Erythroblast (primary cell): ENCODE results near the gene ACAD10.
"Not testable (repeated sequence)": the region's sequence is repeated elsewhere in the genome, so short reads cannot be mapped to it uniquely, and the experiment has no call there.

Experiments used
- DNase-seq, 2 experiments: peaks; one replicate each; lab custom pipeline; 2025; lab: John Stamatoyannopoulos, UW
- GATA1 ChIP-seq: IDR thresholded peaks from 2 replicates; pipeline ENCODE4 v1.6.1; 2011; ENCODE audit warnings: low read depth, mild to moderate bottlenecking, control low read depth, low read length, moderate library complexity
- POLR2A ChIP-seq: IDR thresholded peaks from 2 replicates; pipeline ENCODE4 v1.6.1; 2011; ENCODE audit warnings: mild to moderate bottlenecking, low read length

The ACAD10 gene

DNA sequence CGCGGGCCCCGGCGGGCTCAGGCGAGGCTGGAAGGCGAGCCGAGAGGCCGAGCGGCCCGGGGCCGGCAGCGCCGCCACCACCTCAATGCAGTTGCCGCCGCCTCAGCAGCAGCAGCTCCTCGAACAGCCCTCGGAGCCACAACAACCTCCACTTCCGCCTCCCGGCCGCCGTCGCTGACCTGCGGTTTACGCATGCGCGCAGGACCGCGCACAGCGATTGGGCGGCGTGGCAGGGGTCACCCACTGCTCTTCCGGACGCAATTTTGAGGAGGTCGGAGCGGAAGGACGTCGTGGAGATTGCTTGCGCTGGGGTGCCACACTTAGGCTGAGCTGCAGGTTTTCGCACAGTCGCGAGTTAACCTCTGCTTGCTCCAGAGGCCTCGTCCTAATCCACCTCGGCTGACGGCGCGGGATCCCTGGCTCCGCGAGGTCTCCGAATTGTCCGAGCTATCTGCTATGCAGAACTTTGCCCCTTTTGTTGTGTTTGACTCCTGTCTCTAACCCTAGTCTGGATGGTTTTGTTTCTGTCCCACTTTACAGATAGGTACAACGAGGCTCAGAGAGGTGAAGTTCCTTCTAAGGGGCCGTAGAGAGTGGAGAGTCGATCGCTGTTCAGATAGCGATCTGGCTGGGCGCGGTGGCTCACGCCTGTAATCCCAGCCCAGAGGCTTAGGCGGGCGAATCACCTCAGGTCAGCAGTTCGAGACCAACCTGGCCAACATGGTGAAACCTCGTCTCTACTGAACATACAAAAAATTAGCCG, at the start of gene ACAD10, which contains the start of gene BRAP:
Gene ACAD10, plus strand, starts transcription at position 243 of the 763 bp plus-strand sequence. CDS start 6,657 bp downstream, outside the sequence.
Gene BRAP, minus strand, starts transcription at position 146 of the 763 bp plus-strand sequence. CDS start 164 bp downstream, outside the sequence.
- TF ChIP-seq GATA1 (no peak), POLR2A (peak; percentile 99)
- peak; percentile 97 for DNase-seq

DNA sequence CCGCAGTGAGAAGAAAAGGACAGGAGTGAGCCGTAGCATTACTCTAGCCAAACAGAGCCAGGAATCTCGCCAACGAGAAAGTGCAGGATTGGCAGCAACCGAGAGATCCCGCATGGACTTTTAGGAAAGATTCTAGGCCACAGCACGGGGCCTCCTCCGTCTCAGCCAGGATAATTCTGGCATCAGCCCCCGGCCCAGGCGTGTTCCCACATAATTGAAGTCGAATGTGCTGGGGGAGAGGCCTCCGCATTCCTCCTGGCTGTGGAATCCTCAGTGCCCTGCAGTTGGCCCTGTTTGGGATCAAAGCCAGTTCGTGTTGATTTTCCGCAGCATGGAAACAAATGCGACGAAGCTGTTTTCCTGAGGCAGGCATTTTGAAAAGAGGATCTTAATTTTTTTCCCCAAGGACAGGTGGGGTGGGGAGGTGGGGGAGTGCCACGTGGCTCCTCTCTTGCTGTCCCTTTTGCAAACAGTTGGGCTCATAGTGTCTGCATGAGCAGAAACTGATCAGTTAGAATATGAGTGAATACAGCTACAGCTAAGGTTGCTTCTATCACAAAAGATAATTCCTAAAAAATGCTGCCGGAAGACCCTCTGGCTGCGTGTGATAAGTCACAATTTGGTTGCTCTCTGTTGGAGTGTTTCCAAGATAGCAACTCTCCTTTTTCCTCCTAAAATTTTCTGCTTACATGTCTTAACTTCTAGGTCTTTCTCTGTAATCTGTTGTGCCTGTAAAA, 49.5 kb upstream of the ACAD10 start:
- peak; percentile 79 to 93 for DNase-seq
- TF ChIP-seq GATA1: no peak
- no peak for TF ChIP-seq POLR2A

DNA sequence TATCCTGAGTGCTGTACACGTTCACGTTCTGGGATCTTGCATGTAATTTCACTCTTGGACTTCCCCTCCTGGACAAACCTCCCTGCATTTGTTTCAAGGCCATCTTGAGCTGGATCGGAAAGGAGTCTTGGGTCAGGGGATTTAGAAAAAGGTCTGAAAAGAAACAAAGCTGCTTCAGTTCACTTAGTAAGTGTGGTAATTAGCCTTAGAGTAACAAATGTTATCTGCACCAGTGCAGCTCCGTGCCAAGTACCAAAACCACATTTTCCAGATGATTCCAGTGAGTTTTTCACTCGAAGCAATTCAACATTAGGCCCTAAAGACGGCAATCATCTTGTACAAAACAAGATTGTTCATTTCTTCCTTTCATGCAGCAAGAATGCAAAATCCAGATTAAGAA, 47.3 kb upstream of the ACAD10 start:
- TF ChIP-seq GATA1 (no peak), POLR2A (no peak)
- DNase-seq: no peak

DNA sequence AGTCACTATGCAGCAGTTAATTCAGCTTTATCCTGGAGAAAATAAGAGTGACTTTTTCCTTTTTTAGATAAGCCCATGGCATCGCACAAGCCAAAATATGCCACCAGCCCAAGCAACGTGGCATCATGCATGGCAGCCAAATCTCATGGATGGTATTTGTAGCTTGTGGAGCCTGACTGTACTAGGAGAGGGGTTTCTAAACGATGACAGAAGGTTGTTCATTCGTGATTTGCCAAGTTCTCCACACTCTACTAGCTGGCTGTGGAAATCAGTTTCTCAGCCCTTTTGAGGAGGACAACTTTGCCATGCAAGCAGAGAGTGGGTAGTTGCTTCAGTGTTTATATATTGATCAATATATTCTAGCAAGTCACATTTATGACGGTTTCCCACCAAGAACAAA, 45.3 kb upstream of the ACAD10 start:
- no peak for DNase-seq
- TF ChIP-seq POLR2A: no peak
- TF ChIP-seq GATA1: no peak

DNA sequence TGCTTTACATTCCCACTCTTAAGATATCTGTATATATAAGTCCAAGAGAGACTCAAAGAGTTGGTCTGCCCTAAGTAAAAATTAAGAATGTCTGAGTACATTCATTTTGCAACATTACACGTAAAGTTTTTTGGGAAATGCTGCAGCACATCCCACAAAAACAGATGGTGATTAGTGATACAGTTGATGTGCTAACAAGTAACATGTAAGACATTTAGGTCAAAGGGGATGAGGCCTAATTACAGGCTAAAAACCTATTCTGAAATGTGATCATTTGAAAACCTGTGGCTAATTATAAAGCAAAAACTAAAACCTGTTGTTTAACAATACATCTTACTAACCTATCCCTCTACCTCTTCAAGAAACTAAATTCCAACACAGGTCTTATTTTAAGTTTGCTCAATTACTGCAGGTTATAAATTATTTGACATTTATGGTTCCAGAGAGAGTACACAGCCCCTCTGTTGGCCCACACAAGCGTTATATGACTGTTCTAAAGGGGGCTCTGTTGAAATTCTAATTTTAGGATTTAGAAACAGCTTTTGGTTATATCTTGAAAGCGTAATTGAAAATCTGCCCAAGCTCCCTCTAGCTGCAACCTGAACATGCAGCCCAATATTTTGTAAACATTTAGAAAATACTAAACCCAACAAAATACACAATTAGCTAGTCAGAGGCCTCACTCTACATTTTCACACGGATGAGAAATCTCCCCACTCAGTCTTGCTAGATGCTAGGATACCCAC, 43.0 kb upstream of the ACAD10 start:
- TF ChIP-seq POLR2A (no peak), GATA1 (no peak)
- DNase-seq: peak; percentile 19 to 35

DNA sequence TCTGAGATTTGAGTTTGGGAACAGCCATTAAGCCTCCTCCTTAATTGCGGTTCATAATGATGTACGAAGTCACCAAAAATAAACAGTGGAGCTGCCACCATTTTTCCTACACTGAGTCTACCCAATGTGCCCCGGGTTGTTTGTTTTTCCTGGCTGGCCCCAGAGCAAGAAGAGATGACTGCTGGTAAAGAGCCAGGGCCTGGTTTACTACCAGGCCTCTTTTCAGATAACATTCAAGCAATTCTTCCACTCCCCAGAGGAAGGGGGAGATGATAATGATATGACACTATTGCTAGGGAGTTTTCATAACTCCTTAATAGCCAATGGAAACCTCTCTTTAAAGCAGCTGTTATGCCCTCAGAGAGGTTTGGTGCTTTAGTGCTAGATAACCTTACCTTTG, 42.4 kb upstream of the ACAD10 start:
- TF ChIP-seq GATA1 (no peak), POLR2A (no peak)
- DNase-seq: peak; percentile 50 to 63

DNA sequence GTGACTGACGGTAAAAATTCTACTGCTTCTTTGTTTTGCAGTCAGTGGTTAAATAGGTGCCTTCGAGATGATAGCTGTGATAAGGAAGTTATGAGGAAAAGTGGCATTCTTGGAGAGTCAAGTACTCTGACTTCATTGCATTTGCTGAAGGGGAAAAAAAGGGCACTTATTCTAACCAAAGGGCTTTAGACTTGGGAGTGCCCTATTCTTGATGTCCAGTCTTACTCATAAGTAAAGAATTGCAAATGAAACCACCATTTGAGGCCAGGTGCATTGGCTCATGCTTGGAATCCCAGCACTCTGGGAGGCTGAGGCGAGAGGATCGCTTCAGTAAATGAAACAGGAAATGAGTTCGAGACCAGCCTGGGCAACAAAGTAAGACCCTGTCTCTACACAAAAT, 40.4 kb upstream of the ACAD10 start:
- DNase-seq: no peak
- no peak for TF ChIP-seq GATA1
- TF ChIP-seq POLR2A: no peak

DNA sequence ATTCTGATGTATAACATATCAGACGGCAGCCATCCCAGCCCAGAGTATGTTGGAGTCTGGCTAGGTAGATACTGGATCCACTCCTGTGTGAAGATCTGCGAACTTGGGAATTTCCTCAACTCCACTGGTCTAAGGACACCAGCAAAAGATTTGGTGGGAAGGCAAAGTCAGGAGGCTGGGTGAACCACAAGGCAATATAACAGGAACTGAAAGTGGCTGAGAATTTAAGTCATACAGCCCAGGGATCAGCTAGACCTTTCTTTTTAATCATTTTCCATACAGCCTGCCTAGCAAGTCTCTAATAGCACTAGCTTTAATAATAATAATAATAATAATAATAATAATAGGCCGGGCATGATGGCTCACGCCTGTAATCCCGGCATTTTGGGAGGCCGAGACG, 34.9 kb upstream of the ACAD10 start:
- no peak for TF ChIP-seq POLR2A
- TF ChIP-seq GATA1: no peak
- DNase-seq: no peak

DNA sequence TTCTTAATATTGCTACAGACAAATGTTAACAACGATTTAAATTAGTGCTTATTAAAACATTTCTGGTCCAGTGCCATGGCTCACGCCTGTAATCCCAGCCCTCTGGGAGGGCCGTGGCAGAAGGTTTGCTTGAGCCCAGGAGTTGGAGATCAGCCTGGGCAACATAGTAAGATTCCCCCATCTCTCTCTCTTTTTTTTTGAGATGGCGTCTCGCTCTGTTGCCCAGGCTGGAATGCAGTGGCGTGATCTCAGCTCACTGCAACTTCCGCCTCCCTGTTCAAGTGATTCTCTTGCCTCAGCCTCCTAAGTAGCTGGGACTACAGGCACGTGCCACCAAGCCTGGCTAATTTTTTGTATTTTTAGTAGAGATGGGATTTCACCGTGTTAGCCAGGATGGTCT, 33.3 kb upstream of the ACAD10 start:
- not testable (repeated sequence) for DNase-seq

DNA sequence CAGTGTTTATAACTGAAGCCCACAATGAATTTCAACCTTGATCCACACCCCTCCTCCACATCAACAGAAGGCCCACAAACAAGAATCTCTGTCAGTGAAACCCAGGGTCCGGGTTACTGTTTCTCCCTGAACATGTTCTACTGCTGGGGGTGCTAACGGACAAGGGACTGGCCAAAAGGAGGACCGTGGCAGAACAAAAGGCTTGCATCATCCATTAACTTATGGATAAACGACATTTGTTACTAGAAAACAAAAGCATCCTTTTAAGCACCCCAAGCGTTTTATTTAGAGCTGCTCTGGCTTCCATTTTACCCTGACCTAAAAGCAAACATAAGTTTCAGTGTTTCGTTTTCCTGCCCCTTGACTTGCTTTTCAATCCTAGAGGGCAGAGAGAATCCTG, 32.3 kb upstream of the ACAD10 start:
- DNase-seq: no peak
- no peak for TF ChIP-seq GATA1
- no peak for TF ChIP-seq POLR2A

DNA sequence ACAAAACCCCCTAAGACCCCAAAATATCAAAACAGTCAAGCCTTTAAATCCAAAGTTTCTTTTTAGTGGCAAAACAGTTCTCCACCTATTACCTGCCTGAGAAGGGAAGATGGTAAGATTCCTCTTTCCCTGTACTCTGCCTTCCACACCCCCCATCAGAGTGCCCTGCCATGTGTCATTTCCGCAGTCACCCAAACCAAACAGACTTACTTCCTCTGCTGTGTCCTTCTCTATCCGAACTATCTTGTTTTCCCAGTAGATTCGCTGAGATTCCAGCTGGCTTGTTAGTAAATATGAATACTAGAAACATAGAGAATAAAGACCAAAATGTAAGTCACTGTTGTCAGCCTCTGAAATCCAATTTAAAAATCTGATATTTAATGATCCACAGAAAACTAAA, 30.5 kb upstream of the ACAD10 start:
- TF ChIP-seq POLR2A (no peak), GATA1 (no peak)
- DNase-seq: no peak

DNA sequence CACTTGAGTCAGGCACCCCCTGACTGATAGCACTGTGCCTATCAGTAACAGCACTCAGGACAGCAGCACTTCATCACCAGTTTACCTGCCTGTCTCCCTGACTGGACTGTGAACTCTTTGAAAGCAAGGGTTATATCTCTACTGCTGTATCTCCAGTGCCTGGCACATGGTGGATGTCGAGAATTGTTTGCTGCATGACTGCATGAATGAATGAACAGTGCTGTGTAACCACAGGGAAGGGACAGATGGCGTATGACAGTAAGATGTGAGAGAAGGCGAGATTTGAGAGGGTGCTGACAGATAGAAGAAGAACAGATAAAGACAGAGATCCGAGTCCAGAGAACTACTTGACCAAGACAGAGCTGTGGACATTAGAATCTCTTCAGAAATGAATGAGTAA, 29.8 kb upstream of the ACAD10 start:
- TF ChIP-seq GATA1: no peak
- no peak for TF ChIP-seq POLR2A
- DNase-seq: no peak

DNA sequence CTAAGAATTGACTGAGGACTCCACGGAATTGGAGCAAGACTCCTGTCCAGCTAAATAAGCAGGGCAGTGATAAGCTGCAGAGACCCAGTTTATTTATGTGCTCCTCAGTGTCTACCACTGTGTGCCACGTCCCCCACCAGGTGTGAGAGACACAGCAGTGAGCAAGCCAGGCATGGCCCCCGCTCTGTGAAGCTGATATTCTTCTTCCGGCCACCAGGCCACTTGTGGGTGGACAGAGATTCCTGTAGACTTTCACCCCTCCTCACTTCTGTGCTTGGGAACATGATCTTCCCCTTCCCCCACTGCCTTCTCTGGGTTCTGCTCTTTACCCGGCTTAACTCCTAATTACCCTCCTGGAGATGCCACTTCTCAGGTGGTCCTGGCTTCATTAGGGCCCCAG, 21.4 kb upstream of the ACAD10 start:
- TF ChIP-seq POLR2A (no peak), GATA1 (no peak)

DNA sequence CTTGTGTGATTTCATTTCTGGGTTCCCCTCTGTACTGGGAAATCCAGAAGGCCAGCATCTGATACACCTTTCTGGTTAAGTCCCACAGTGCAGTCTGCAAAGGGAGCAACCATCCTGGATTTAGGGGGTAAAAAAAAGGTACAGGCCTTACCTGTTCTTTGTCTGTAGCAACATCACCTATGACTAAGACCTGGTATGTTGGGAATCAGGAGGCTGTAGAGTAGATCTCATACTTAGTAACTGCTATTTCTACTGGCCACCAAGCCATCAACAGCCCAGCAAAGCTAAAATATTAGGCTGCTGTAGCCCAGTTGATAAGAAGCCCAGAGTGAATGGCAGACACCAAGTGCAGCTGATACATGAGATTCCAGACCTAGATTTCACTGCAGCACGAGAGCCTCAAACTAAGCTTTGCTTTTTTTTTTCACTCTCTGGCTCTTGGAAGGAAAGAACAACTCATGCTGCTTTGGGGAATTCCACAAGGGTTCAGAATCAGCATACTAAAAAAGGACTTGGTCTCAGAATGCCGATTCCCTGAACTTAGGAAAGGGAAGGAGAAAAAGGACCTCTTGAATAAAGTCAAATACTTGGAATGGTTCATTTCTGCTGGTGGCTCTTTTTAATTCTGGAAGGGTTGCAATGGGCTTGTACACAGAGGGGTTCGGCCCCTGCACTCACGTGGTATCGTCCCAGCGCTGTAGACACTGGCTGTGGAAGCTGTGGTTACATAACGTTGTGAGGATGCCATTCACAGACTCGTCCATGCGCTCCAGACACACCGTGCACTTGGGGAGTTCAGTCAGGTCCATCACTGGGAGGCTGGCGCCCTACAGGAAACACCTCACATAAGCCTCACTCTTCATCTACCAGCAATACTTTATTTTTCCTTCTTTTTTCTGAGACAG, 20.6 kb upstream of the ACAD10 start:
- DNase-seq: peak; percentile 37 to 72
- TF ChIP-seq POLR2A (no peak), GATA1 (no peak)

More for the DNA sequence above, 21.4 kb upstream of the ACAD10 start:
- DNase-seq: no peak
